ENCODE measurements around the gene DNAH2.
"Not testable (repeated sequence)": the region's sequence is repeated elsewhere in the genome, so short reads cannot be mapped to it uniquely, and the experiment has no call there.

GRCh38 chr17:7864384-7864783, 146.8 kb downstream of the DNAH2 start:
- TF ChIP-seq CTCF (conservative IDR thresholded peaks at IDR 0.05; ENCODE audit: low read depth, low read length); RFX5 (IDR thresholded peaks at IDR 0.05; ENCODE audit: low read depth, low read length); MXI1 (IDR thresholded peaks at IDR 0.05; ENCODE audit: borderline replicate concordance, low read depth, low read length); ELK1 (IDR thresholded peaks at IDR 0.05; ENCODE audit: borderline replicate concordance, low read depth, low read length); USF2 (IDR thresholded peaks at IDR 0.05; ENCODE audit: low read depth, low read length); POLR2A (IDR thresholded peaks at IDR 0.05; ENCODE audit: low read depth, low read length); CEBPB (IDR thresholded peaks at IDR 0.05; ENCODE audit: low read depth, low read length); FOS (IDR thresholded peaks at IDR 0.05; ENCODE audit: low read depth, low read length): not testable (repeated sequence)
